Stimulated activated CD8-positive, alpha-beta memory T cell treated with anti-CD3 and anti-CD28 coated beads, Interleukin-2, amount 100 ng/mL, for 48 hours (primary cell): ENCODE measurements around the gene FXYD7.

Experiments
- DNase-seq, 2 donors: peaks; one replicate each; pipeline ENCODE4 v3.0.0-alpha.2; 2020; ENCODE audit warnings: low read depth in 2 of 2

Gene FXYD7

GRCh38 chr19:35110974-35111373 lies 32.1 kb upstream of the FXYD7 start:
- no peak for DNase-seq

- no peak for DNase-seq
Measured at GRCh38 chr19:35112995-35113688, 29.9 kb upstream of the FXYD7 start.

GRCh38 chr19:35114353-35115176 lies 28.5 kb upstream of the FXYD7 start:
- peak; percentile 52 to 70 for DNase-seq

GRCh38 chr19:35115177-35115951 lies 27.7 kb upstream of the FXYD7 start, which contains the start of gene FXYD3:
FXYD3 (plus strand) TSS chr19:35115823; CDS start chr19:35119377, 3,554 bp downstream.
- no peak for DNase-seq

GRCh38 chr19:35116072-35116801 lies 26.8 kb upstream of the FXYD7 start:
- DNase-seq = no peak

GRCh38 chr19:35117116-35117515 lies 25.9 kb upstream of the FXYD7 start:
- DNase-seq = no peak

GRCh38 chr19:35117799-35118198 lies 25.3 kb upstream of the FXYD7 start:
- DNase-seq = no peak

GRCh38 chr19:35118268-35119020 lies 24.6 kb upstream of the FXYD7 start:
- no peak for DNase-seq

GRCh38 chr19:35119091-35119490 lies 24.0 kb upstream of the FXYD7 start:
- no peak for DNase-seq

- no peak for DNase-seq
Measured at GRCh38 chr19:35119578-35120155, 23.4 kb upstream of the FXYD7 start.

GRCh38 chr19:35120492-35120891 lies 22.6 kb upstream of the FXYD7 start:
- DNase-seq = no peak

- no peak for DNase-seq
Measured at GRCh38 chr19:35120898-35121297, 22.2 kb upstream of the FXYD7 start.

- DNase-seq = no peak
Measured at GRCh38 chr19:35122687-35123551, 20.1 kb upstream of the FXYD7 start.

GRCh38 chr19:35123573-35123972 lies 19.5 kb upstream of the FXYD7 start:
- no peak for DNase-seq

- peak; percentile 75 to 81 for DNase-seq
Measured at GRCh38 chr19:35124098-35125060, 18.7 kb upstream of the FXYD7 start.

- DNase-seq = no peak
Measured at GRCh38 chr19:35125270-35125717, 17.8 kb upstream of the FXYD7 start.

GRCh38 chr19:35125749-35126623 lies 17.1 kb upstream of the FXYD7 start:
- DNase-seq = no peak
